ENCODE results near the gene ADCY2. TPM values are rescaled to one million over a fixed set of nuclear protein-coding genes. Genes with fewer than 3 reads are reported as not detected.

ADCY2 gene
- total RNA-seq, 1 experiment from 2014 or later: 31.3 TPM

- no peak overlapping the region for H4K8ac ChIP-seq (replicated peaks; ENCODE audit: insufficient read length, low read depth, low read length)
- H3K23ac ChIP-seq (ENCODE audit: insufficient read length, low read depth, low read length): no peak overlapping the region
- Mint-ChIP-seq H3K4me3 (no peak overlapping the region), H3K9me3 (no peaks in the 10 kb centered on the region), H3K27me3 (ENCODE audit: low read depth) (no peaks in the 10 kb centered on the region), H3K4me1 (peaks cover 4 to 6% of the 10 kb centered on the region in 2 experiments; a peak in 3 of 4 replicates), H3K27ac (peak overlapping the region in 2 of 3 experiments; percentile 13 to 38; a peak in 4 of 7 replicates), H3K36me3 (ENCODE audit: insufficient read depth in 1 of 3, low read depth in 3 of 3) (peaks cover 16 to 29% (median 26%) of the 10 kb centered on the region in 3 experiments)
- no peak overlapping the region for H3K9ac ChIP-seq (ENCODE audit: extremely low read depth, insufficient read length, low read length)
- no peak overlapping the region for H3T11ph ChIP-seq (ENCODE audit: low read length)
- no peak overlapping the region for H2BK12ac ChIP-seq (ENCODE audit: insufficient read length, low read depth, low read length)
- no peak overlapping the region for H2BK15ac ChIP-seq (ENCODE audit: low read depth, low read length)
- H3K4me1 ChIP-seq (ENCODE audit: insufficient read depth, low read length): no peaks in the 10 kb centered on the region
- H2AFZ ChIP-seq (ENCODE audit: low read length): no peak overlapping the region
- no peak overlapping the region for H2BK120ac ChIP-seq (ENCODE audit: low read depth, low read length, poor library complexity, severe bottlenecking)
- H3K4ac ChIP-seq (ENCODE audit: low read depth, low read length): no peak overlapping the region
- no peak overlapping the region; the same call in 1 of the 2 replicates for H3K14ac ChIP-seq (ENCODE audit: insufficient read depth, low read length)
- no peak for TF ChIP-seq CTCF (conservative IDR thresholded peaks at IDR 0.05)
- H3K27ac ChIP-seq (ENCODE audit: insufficient read length, low read depth, low read length): no peak overlapping the region
- no peaks in the 10 kb centered on the region for H3K79me2 ChIP-seq (ENCODE audit: insufficient read depth, low read length)
- no peak overlapping the region for H3K4me2 ChIP-seq (ENCODE audit: insufficient read depth, insufficient read length, low read length)
- H3K79me1 ChIP-seq (ENCODE audit: insufficient read depth, low read depth, low read length, poor library complexity, severe bottlenecking): no peaks in the 10 kb centered on the region
- no peak for DNase-seq
- H4K20me1 ChIP-seq (ENCODE audit: control insufficient read depth, insufficient read depth, insufficient read length): no peaks in the 10 kb centered on the region
- H3K18ac ChIP-seq (ENCODE audit: insufficient read length, low read depth, low read length): no peak overlapping the region
- H4K91ac ChIP-seq (ENCODE audit: insufficient read length, low read depth, low read length): no peak overlapping the region
- no peak overlapping the region for H2BK20ac ChIP-seq (ENCODE audit: low read depth, low read length, poor library complexity, severe bottlenecking)
- H2AK5ac ChIP-seq (ENCODE audit: insufficient read length, low read length): no peak overlapping the region
- H3K23me2 ChIP-seq (ENCODE audit: insufficient read length, low read depth, low read length, poor library complexity, severe bottlenecking): no peaks in the 10 kb centered on the region
- H3K9me3 ChIP-seq (ENCODE audit: control insufficient read depth, low read depth, low read length): no peaks in the 10 kb centered on the region
- H4K5ac ChIP-seq (ENCODE audit: insufficient read length, low read depth, low read length): no peak overlapping the region
- H3K27me3 ChIP-seq (ENCODE audit: insufficient read depth, low read length): no peaks in the 10 kb centered on the region
- no peak overlapping the region for H2BK5ac ChIP-seq (ENCODE audit: insufficient read length, low read length)
- H3K56ac ChIP-seq (ENCODE audit: insufficient read length, low read depth, low read length): no peak overlapping the region
These were observed 318.8 kb downstream of the ADCY2 start for GRCh38 chr5:7714697-7715096.

Data from H9 (cell line).